Measurements from ENCODE around the gene SLC1A4.

DNA sequence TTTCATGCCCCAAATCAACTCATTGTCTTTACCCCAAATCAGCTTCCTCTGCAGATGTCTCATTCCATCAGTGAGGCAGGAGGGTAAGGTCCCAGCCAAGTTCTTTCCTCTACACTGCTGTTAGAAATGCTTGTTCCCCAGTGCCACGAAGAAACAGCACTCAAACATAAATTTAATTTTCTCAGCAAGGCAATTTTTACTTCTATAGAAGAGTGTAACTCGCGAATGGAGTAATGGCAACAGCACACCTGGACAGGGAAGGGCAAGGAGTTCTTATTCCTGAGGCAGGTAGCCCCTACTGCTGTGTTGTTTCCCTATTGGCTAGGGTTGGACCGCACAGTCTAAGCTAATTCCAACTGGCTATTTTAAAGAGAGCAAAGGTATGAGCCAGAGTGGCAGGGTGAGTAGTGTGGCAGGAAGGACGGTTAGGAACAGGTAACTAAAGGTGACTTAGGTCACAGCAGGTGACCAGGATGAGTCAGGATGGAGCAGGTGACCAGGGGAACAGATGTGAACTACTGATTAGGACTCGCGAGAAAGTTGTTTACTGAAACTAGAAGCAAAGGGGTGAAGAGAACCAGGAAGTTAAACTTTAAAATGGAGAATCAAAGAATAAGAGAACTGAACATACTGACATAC, 55.0 kb downstream of the SLC1A4 start:
- TF ChIP-seq ZBTB21 (tag by site-specific recombination; IDR thresholded peaks at IDR 0.05), result no peak
- TF ChIP-seq ZBTB7A (tag by site-specific recombination; IDR thresholded peaks at IDR 0.05; ENCODE audit: low read depth), result no peak
- TF ChIP-seq, protein P1, sequence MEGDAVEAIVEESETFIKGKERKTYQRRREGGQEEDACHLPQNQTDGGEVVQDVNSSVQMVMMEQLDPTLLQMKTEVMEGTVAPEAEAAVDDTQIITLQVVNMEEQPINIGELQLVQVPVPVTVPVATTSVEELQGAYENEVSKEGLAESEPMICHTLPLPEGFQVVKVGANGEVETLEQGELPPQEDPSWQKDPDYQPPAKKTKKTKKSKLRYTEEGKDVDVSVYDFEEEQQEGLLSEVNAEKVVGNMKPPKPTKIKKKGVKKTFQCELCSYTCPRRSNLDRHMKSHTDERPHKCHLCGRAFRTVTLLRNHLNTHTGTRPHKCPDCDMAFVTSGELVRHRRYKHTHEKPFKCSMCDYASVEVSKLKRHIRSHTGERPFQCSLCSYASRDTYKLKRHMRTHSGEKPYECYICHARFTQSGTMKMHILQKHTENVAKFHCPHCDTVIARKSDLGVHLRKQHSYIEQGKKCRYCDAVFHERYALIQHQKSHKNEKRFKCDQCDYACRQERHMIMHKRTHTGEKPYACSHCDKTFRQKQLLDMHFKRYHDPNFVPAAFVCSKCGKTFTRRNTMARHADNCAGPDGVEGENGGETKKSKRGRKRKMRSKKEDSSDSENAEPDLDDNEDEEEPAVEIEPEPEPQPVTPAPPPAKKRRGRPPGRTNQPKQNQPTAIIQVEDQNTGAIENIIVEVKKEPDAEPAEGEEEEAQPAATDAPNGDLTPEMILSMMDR (tag by site-specific recombination; IDR thresholded peaks at IDR 0.05), result no peak
- no peak for TF ChIP-seq ZBTB44 (tag by site-specific recombination; IDR thresholded peaks at IDR 0.05)

All from HEK293 (cell line).